T-helper 22 cell (primary cell): Measurements from ENCODE around the gene SLC10A7.

Source experiments
- DNase-seq: peaks from one replicate; pipeline ENCODE4 v3.0.0-alpha.2; 2020; ENCODE audit warnings: low read depth

Gene SLC10A7

GRCh38 chr4:146494143-146494542 is 27.6 kb downstream of the SLC10A7 start:
- DNase-seq: no peak

- no peak for DNase-seq
Observed at GRCh38 chr4:146490106-146490505, 31.6 kb downstream of the SLC10A7 start.

GRCh38 chr4:146488495-146489174 is 33.1 kb downstream of the SLC10A7 start:
- no peak for DNase-seq

GRCh38 chr4:146486565-146486964 is 35.2 kb downstream of the SLC10A7 start:
- DNase-seq: no peak

- no peak for DNase-seq
Observed at GRCh38 chr4:146485968-146486367, 35.8 kb downstream of the SLC10A7 start.

GRCh38 chr4:146482788-146483187 is 39.0 kb downstream of the SLC10A7 start:
- DNase-seq: no peak

- no peak for DNase-seq
Observed at GRCh38 chr4:146481246-146481645, 40.5 kb downstream of the SLC10A7 start.

GRCh38 chr4:146478009-146478408 is 43.7 kb downstream of the SLC10A7 start:
- no peak for DNase-seq

- no peak for DNase-seq
Observed at GRCh38 chr4:146477054-146477453, 44.7 kb downstream of the SLC10A7 start.

- no peak for DNase-seq
Observed at GRCh38 chr4:146472404-146472803, 49.3 kb downstream of the SLC10A7 start.

- no peak for DNase-seq
Observed at GRCh38 chr4:146470604-146471003, 51.1 kb downstream of the SLC10A7 start.

GRCh38 chr4:146469022-146469421 is 52.7 kb downstream of the SLC10A7 start:
- DNase-seq: no peak

GRCh38 chr4:146465628-146466027 is 56.1 kb downstream of the SLC10A7 start:
- no peak for DNase-seq

GRCh38 chr4:146462251-146462650 is 59.5 kb downstream of the SLC10A7 start:
- DNase-seq: no peak

GRCh38 chr4:146458594-146458993 is 63.1 kb downstream of the SLC10A7 start:
- no peak for DNase-seq

GRCh38 chr4:146456681-146457080 is 65.1 kb downstream of the SLC10A7 start:
- no peak for DNase-seq

- DNase-seq: no peak
Observed at GRCh38 chr4:146453181-146453807, 68.4 kb downstream of the SLC10A7 start.

- DNase-seq: no peak
Observed at GRCh38 chr4:146450524-146450923, 71.2 kb downstream of the SLC10A7 start.

- no peak for DNase-seq
Observed at GRCh38 chr4:146446555-146446954, 75.2 kb downstream of the SLC10A7 start.

GRCh38 chr4:146445198-146446150 is 76.3 kb downstream of the SLC10A7 start:
- no peak for DNase-seq

GRCh38 chr4:146443525-146443924 is 78.2 kb downstream of the SLC10A7 start:
- DNase-seq: no peak

GRCh38 chr4:146442801-146443200 is 78.9 kb downstream of the SLC10A7 start:
- DNase-seq: no peak

GRCh38 chr4:146439999-146440398 is 81.7 kb downstream of the SLC10A7 start:
- no peak for DNase-seq
